Endothelial cell of umbilical vein (primary cell): ENCODE measurements around the gene CDKN1C.

Source experiments
- CTCF ChIP-seq, 2 donors: IDR thresholded peaks; 1 replicate in 1 of 2; 2 replicates in 1 of 2; pipeline ENCODE4 v1.5.1; 2011; ENCODE audit warnings: low read length in 2 of 2, mild to moderate bottlenecking in 2 of 2, moderate library complexity in 2 of 2, control low read depth in 1 of 2, inconsistent platforms in 1 of 2, low read depth in 1 of 2; ENCODE audit not compliant: insufficient read depth in 1 of 2; ENCODE audit errors: extremely low read depth in 1 of 2
- EZH2 ChIP-seq: IDR thresholded peaks from 2 replicates; pipeline ENCODE4 v1.6.1; 2012; ENCODE audit warnings: borderline replicate concordance, low read depth, mild to moderate bottlenecking, moderate library complexity, low read length, inconsistent platforms; ENCODE audit not compliant: severe bottlenecking
- MAX ChIP-seq: IDR thresholded peaks from 2 replicates; pipeline ENCODE4 v1.6.1; 2011; ENCODE audit not compliant: insufficient read depth, insufficient read length
- POLR2AphosphoS5 ChIP-seq: IDR thresholded peaks from 2 replicates; pipeline ENCODE4 v1.6.1; 2012; ENCODE audit warnings: low read depth, mild to moderate bottlenecking, control low read depth, low read length, moderate library complexity; ENCODE audit not compliant: insufficient read depth

DNA sequence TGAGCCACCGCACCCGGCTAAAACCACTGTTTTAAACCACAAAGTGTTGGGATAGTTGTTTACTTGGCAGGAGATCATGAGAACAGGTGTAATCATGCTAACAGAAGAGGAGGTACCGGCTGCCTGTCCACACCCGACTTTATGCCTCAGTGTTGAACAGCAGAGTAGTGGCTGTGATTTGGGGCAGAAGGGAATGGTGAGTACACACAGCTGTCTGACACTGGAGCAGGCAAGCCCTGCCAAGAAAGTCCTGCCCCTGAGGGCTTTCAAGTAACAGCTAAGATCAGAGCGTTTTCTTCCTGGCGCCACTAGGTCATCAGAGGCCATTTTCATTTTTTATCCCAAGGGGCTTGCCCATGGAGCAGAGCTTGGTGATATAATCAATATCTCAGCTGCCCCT, 8.1 kb downstream of the CDKN1C start:
- TF ChIP-seq POLR2AphosphoS5, result no peak
- TF ChIP-seq CTCF (IDR thresholded peaks at IDR 0.05; ENCODE audit: extremely low read depth in 1 of 2, insufficient read depth in 1 of 2, low read depth in 1 of 2, low read length in 2 of 2), result no peak
- no peak for TF ChIP-seq MAX
- no peak for TF ChIP-seq EZH2
